ENCODE results near the gene ABLIM2. TPM values are rescaled to one million over a fixed set of nuclear protein-coding genes. Genes with fewer than 3 reads are reported as not detected.

ABLIM2 gene
- total and polyA plus RNA-seq, 2 experiments from 2014 or later, result 1.5 to 4.3 TPM

DNA sequence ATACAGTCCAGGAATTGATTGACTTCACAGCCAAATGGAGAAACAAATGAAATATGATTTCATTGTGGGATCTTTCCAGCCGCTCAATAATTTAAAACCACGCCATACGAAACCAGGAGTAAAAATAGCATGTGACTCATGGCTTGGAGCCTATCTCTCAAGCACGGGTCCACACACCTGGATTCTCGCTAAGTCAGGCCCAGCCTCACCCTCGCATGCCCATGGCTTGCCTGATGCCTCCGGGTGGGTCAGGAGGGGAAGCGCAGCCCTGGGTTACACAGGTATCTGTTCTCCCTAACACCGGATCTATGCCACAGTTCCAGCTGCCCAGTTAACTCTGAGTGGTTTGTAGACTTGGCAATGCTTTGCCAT lies 5.6 kb upstream of the ABLIM2 start (continued):
- TF ChIP-seq, protein P1, sequence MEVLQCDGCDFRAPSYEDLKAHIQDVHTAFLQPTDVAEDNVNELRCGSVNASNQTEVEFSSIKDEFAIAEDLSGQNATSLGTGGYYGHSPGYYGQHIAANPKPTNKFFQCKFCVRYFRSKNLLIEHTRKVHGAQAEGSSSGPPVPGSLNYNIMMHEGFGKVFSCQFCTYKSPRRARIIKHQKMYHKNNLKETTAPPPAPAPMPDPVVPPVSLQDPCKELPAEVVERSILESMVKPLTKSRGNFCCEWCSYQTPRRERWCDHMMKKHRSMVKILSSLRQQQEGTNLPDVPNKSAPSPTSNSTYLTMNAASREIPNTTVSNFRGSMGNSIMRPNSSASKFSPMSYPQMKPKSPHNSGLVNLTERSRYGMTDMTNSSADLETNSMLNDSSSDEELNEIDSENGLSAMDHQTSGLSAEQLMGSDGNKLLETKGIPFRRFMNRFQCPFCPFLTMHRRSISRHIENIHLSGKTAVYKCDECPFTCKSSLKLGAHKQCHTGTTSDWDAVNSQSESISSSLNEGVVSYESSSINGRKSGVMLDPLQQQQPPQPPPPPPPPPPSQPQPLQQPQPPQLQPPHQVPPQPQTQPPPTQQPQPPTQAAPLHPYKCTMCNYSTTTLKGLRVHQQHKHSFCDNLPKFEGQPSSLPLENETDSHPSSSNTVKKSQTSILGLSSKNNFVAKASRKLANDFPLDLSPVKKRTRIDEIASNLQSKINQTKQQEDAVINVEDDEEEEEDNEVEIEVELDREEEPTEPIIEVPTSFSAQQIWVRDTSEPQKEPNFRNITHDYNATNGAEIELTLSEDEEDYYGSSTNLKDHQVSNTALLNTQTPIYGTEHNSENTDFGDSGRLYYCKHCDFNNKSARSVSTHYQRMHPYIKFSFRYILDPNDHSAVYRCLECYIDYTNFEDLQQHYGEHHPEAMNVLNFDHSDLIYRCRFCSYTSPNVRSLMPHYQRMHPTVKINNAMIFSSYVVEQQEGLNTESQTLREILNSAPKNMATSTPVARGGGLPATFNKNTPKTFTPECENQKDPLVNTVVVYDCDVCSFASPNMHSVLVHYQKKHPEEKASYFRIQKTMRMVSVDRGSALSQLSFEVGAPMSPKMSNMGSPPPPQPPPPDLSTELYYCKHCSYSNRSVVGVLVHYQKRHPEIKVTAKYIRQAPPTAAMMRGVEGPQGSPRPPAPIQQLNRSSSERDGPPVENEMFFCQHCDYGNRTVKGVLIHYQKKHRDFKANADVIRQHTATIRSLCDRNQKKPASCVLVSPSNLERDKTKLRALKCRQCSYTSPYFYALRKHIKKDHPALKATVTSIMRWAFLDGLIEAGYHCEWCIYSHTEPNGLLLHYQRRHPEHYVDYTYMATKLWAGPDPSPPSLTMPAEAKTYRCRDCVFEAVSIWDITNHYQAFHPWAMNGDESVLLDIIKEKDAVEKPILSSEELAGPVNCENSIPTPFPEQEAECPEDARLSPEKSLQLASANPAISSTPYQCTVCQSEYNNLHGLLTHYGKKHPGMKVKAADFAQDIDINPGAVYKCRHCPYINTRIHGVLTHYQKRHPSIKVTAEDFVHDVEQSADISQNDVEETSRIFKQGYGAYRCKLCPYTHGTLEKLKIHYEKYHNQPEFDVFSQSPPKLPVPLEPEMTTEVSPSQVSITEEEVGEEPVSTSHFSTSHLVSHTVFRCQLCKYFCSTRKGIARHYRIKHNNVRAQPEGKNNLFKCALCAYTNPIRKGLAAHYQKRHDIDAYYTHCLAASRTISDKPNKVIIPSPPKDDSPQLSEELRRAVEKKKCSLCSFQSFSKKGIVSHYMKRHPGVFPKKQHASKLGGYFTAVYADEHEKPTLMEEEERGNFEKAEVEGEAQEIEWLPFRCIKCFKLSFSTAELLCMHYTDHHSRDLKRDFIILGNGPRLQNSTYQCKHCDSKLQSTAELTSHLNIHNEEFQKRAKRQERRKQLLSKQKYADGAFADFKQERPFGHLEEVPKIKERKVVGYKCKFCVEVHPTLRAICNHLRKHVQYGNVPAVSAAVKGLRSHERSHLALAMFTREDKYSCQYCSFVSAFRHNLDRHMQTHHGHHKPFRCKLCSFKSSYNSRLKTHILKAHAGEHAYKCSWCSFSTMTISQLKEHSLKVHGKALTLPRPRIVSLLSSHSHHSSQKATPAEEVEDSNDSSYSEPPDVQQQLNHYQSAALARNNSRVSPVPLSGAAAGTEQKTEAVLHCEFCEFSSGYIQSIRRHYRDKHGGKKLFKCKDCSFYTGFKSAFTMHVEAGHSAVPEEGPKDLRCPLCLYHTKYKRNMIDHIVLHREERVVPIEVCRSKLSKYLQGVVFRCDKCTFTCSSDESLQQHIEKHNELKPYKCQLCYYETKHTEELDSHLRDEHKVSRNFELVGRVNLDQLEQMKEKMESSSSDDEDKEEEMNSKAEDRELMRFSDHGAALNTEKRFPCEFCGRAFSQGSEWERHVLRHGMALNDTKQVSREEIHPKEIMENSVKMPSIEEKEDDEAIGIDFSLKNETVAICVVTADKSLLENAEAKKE (CRISPR knock-in tag; IDR thresholded peaks at IDR 0.05), result no peak

DNA sequence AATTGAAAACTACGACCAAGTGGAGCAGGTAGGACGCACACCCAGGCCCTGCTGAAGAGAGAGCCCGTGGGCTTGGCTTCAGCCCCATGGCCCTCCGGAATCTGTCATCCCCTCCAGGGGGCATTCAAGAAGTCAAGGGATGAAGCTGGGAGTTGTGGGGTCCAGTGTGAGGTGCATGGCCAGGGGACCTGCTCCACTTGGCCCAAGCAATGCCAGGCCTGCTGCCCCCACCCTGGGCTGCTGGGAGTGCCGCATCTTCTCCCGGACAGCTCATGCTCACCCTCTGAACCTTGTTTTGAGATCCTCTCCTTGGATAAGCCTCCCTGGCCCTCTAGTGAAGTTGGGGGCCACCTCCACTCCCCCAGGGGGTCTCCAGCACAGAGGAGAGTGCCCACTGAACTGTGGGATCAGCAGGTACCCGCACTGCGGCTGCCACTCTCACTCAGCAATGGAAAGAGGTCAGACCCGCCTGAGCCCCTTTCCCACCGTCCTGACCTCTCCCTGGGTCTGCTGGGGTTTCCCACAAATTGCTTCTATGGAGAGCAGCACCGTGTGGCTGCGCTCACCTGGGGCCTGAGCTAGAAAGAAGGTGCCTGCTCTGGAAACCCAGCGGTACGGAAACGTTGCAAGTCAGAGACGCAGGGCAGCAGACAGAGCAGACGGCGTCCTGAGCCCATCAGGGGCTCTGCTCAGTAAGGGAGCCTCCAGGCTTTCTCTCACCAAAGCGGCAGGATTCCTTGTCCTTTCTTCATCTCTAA lies 5.0 kb upstream of the ABLIM2 start:
- DNase-seq (ENCODE audit: low spot score) (no peak), ATAC-seq (no peak)
- no peaks in the 10 kb centered on the region for H3K4me1 ChIP-seq (ENCODE audit: insufficient read depth)
- Mint-ChIP-seq H3K27me3 (ENCODE audit: insufficient read depth, low read depth, poor library complexity) (peaks cover 13% of the 10 kb centered on the region), H3K9me3 (peaks cover 11% of the 10 kb centered on the region), H3K36me3 (ENCODE audit: low read depth) (peaks cover 6% of the 10 kb centered on the region; the same call in 2 of the 3 replicates), H3K4me3 (no peak overlapping the region), H3K27ac (no peak overlapping the region), H3K4me1 (peaks cover 6% of the 10 kb centered on the region)
- no peak overlapping the region for H3K4me3 ChIP-seq
- no peaks in the 10 kb centered on the region for H3K36me3 ChIP-seq (ENCODE audit: insufficient read depth)
- no peaks in the 10 kb centered on the region for H3K79me2 ChIP-seq (replicated peaks; ENCODE audit: insufficient read depth)
- H3K4me2 ChIP-seq, result no peak overlapping the region
- no peak overlapping the region for H2AFZ ChIP-seq
- H3F3A ChIP-seq (replicated peaks; ENCODE audit: low read depth), result no peaks in the 10 kb centered on the region
- H3K27ac ChIP-seq (ENCODE audit: low read depth), result no peak overlapping the region
- peaks cover 14% of the 10 kb centered on the region for H3K27me3 ChIP-seq (ENCODE audit: insufficient read depth)
- H3K9me2 ChIP-seq (ENCODE audit: insufficient read depth), result peaks cover 4% of the 10 kb centered on the region; the same call in 1 of the 2 replicates
- H4K20me1 ChIP-seq (replicated peaks; ENCODE audit: insufficient read depth), result no peaks in the 10 kb centered on the region
- no peak for TF ChIP-seq EZH2phosphoT487 (IDR thresholded peaks at IDR 0.05; ENCODE audit: unreplicated experiment)
- TF ChIP-seq, protein P2, sequence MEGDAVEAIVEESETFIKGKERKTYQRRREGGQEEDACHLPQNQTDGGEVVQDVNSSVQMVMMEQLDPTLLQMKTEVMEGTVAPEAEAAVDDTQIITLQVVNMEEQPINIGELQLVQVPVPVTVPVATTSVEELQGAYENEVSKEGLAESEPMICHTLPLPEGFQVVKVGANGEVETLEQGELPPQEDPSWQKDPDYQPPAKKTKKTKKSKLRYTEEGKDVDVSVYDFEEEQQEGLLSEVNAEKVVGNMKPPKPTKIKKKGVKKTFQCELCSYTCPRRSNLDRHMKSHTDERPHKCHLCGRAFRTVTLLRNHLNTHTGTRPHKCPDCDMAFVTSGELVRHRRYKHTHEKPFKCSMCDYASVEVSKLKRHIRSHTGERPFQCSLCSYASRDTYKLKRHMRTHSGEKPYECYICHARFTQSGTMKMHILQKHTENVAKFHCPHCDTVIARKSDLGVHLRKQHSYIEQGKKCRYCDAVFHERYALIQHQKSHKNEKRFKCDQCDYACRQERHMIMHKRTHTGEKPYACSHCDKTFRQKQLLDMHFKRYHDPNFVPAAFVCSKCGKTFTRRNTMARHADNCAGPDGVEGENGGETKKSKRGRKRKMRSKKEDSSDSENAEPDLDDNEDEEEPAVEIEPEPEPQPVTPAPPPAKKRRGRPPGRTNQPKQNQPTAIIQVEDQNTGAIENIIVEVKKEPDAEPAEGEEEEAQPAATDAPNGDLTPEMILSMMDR (conservative IDR thresholded peaks at IDR 0.05; ENCODE audit: low read depth in 2 of 2), result no peak
- no peak for TF ChIP-seq JUNB (IDR thresholded peaks at IDR 0.05; ENCODE audit: unreplicated experiment)
- no peak for TF ChIP-seq POLR2AphosphoS5 (IDR thresholded peaks at IDR 0.05; ENCODE audit: low read depth)
- TF ChIP-seq CREB1 (CRISPR knock-in tag; IDR thresholded peaks at IDR 0.05; ENCODE audit: low read depth), result no peak
- TF ChIP-seq, protein P1 (CRISPR knock-in tag; IDR thresholded peaks at IDR 0.05), result no peak
